Fibroblast of skin of back (primary cell): ENCODE data around the gene NOS1AP. TPM values are rescaled to one million over a fixed set of nuclear protein-coding genes. Genes with fewer than 3 reads are reported as not detected.
"Not testable (repeated sequence)": the region's sequence is repeated elsewhere in the genome, so short reads cannot be mapped to it uniquely, and the experiment has no call there.

Source experiments
- DNase-seq: peaks from one replicate; pipeline ENCODE4 v3.0.0-alpha.2; 2013
- polyA plus RNA-seq, 2 experiments: library from polyadenylated mRNA; unstranded; fragments of 120-200 nt; gene quantifications; one replicate each; pipeline ENCODE4 v1.2.1, GENCODE V29; 2013; ENCODE audit not compliant: insufficient read length in 2 of 2

NOS1AP gene
- 0.36 TPM for polyA plus RNA-seq (2013, experiment 1 of 2; ENCODE audit: insufficient read length)
- polyA plus RNA-seq (2013, experiment 2 of 2; ENCODE audit: insufficient read length), result 1.3 TPM

DNA sequence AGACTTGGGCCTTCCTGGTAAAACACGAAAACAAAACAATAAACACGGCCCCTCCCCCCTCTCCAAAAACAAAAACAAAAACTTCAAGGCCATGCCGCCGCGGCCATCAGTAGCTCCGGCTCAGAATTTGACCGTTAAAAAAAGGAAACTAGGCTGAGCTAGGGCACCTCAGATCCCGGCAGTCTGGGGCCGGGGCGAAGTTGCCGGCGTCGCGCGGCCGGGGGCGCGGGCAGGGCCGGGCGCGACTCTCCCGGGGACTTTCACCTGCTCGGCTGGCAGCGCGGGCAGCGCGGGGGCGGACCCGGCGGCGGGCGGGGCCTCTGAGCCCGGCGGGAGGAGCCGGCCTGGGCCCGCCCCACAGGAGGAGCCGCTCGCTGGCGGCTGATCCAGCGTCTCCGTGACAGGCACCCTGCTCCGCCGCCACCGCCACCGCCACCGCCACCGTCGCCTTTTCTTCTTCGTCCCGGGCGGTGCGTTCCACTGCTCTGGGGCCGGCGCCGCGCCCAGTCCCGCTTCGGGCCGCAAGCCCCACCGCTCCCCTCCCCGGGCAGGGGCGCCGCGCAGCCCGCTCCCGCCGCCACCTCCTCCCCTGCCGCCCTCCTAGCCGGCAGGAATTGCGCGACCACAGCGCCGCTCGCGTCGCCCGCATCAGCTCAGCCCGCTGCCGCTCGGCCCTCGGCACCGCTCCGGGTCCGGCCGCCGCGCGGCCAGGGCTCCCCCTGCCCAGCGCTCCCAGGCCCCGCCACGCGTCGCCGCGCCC is at the start of gene NOS1AP:
NOS1AP (plus strand) TSS at position 358 of the 760 bp plus-strand sequence. CDS start 487 bp downstream, outside the sequence.
- peak; percentile 66 for DNase-seq

DNA sequence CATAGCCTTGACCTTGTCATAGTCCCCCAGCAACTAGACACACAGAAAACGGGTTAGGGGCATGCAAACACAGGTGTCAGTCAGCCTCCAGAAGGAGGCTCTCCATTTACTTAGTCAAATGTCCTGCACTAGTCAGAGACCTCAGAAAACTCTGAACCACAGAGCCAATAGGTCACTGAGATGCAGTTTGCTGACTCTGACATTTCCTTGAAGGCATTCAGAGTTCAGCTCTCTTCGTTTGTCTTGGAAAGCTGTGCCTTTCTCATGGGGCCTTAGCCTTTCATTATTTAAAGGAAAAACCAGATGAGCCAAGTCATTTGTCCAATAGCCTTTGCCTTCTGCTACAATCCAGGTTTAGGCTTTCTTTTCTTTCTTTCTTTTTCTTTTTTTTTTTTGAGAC is 49.3 kb upstream of the NOS1AP start:
- DNase-seq, result peak; percentile 39

- no peak for DNase-seq
Measured at GRCh38 chr1:162021124-162021523, 48.4 kb upstream of the NOS1AP start.

- peak; percentile 20 for DNase-seq
Measured at GRCh38 chr1:162022626-162023025, 46.9 kb upstream of the NOS1AP start.

DNA sequence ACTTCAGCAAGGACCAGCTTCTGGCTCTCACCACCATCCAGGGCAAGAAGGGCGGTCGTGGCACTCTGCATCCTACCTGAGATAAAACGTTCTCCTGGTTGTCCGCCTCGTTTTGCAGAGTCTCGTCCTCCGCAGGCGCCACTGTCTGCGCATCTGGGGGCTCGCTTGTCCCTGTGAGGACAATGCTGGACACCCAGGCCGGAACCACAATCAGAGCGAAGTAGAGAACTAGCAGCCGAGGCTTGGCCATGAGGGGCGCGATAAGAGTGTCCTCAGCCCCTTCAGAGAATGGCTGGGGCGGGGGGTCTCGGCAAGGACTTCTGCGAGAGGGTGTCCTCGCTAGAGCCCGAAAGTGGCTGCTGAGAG is 46.3 kb upstream of the NOS1AP start:
- no peak for DNase-seq

DNA sequence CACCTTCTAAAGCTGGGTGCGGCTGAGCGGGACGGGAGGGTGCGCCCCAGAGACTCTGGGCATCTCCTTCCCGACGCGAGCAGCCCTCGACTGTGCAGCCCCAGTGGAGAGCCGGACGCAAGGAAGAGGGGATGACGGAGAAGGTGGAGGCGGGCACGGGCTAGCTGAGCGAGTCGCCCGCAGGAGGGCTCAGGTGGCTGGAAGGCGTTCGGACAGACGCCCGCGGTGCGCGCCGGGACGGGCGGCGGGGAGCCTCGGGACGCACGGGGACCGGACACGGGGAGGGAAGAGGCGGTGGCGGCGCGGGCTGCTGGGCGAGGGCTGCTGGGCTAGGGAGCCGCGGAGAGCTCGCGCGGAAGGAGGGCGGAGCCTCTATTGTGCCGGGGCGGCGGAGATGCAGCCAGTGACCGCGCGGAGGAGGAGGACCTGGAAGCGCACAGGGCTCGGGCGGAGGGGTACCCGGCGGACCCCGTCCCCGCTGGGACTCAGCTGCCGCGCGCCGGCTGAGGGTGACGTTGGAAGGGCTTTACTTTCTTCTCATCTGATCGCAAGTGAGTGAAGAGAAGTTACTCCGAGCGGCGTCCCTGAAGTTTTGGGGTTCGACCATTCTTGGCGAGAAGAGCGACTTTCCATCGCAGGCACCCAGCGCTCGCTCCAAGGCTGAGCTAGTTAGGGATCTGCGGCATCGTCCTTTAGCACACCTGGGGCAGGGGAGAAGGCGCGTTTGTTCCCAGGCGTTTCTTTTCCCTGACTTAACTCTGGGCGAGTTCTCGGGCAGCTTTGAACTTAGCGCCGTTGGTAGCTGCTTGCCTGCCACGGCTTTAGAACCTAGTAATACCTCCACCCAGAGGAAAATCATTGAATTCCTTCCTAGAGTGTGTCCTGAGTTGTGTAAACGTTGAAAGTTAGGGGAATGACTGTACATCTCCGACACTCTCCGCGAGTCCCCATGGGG is 45.7 kb upstream of the NOS1AP start, which contains the start of gene OLFML2B:
OLFML2B (minus strand) TSS at position 323 of the 955 bp plus-strand sequence. CDS start 439 bp downstream, outside the sequence.
- peak; percentile 93 for DNase-seq

DNA sequence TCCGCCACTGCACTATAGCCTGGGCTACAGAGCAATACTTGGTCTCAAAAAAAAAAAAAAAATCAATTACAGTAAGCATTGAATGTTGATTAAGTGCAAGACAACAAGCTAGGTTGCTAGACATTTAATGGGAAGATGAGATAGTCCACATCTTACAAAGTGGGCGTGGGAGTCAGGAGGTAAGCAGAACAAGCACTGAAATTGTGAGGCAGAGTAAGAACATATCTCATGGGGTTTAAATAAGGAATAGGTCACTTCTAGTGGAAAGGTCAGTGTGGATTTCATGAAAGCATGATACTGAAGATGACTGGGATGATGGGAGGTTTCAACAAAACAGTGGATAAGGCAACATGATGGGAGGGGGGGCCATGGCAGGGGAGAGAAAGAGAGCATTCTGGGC is 44.0 kb upstream of the NOS1AP start:
- DNase-seq, result no peak

DNA sequence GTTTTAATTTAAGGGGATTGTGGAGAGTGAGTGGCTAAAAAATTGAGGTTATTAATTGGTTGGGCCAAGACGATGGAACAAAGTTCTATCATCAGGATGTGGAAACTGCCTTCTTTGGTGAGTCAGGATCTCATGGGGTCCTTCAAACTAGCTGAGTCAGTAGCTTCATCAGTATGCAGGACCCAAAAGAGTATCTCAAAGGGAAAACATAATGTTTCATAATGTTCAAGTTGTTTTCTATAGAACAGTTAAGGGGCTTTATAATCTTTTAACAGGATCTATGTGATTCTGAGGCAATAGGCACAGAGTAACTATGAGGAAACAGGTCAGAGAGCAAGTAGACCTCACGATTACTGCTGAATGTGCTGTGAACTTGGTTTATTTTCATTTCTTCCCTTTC is 42.6 kb upstream of the NOS1AP start:
- DNase-seq, result no peak

DNA sequence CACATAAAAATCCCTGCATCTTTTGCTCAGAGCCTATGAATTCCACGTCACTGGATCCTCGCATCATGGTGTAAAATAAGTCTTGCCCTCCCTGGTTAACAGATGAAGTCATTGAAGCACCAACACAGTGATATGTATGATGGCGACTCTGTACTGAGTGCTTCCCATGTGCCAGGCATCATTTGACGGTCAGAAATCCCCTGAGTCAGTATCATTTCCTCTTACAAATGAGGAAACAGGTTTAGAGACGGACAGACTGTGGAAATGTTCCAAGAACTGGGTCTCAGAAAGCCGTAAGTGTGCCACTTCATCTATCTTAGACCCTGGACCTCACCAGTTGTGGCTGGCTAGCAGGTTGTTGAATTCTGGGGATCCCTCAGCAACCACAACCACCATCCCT is 40.8 kb upstream of the NOS1AP start:
- DNase-seq, result no peak

GRCh38 chr1:162029157-162029556 is 40.3 kb upstream of the NOS1AP start:
- DNase-seq, result no peak

DNA sequence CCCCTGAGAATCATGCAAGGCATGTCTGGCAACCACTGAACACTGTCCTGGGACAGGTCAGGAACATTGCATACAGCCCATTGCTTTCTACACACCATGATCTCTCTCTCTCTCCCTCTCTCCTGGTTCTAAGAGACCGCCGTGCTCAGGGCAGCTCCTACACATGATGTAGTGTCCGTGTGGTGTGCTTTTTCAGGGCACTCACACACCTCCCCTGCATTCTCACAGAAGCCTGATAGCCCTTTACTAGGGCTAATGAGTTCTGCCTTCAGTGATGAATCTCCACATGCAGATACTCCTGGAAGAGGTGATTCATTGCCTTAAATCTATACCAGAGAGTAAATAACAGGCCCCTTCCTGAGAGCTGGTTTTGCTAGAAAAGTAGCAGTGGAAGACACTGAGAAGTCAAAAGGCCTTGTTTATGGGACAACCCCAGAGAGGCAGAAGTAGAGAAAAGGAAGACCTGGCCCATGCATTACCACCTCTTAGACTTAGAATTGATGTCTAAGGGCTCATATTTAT is 38.7 kb upstream of the NOS1AP start:
- no peak for DNase-seq

GRCh38 chr1:162033428-162033827 is 36.1 kb upstream of the NOS1AP start:
- no peak for DNase-seq

DNA sequence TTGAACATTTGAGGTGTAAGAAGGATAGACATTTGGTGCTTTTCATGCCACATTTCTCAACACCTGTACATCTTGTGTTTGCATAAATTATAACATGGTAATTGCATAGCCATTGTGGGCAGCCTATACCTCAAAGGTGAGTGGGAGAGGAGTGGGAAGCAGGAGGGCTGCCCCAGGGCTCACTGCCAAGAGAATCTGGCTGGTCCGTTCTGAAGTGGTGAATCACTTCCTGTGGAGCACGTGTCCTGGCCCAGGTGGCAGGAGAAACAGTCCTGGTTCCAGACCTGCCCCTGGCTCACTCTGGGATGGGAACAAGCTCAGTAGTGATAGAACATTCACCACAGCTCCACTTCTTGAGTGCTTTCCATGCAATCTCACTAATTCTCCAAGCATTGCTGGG is 34.2 kb upstream of the NOS1AP start:
- DNase-seq, result peak; percentile 27

DNA sequence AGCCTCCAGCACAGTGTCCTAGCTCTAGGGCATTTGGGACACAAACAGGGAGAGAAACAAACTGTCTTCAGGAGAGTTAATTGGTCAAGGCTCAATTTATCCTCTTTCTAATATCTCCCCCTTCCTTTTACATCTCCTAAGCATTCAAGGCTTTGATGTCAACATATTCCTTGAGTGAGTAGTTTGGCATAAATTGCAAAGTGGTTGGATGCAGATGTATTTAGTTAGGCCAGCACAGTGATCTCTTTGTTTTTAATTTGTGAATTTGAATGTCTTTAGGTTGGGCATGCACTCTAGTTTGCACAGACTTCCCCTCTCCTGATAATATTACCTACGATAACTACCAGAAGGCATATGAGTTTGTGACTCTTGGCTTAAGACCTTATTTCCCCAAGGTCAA is 33.3 kb upstream of the NOS1AP start:
- DNase-seq, result no peak

GRCh38 chr1:162038624-162039023 is 30.9 kb upstream of the NOS1AP start:
- no peak for DNase-seq

DNA sequence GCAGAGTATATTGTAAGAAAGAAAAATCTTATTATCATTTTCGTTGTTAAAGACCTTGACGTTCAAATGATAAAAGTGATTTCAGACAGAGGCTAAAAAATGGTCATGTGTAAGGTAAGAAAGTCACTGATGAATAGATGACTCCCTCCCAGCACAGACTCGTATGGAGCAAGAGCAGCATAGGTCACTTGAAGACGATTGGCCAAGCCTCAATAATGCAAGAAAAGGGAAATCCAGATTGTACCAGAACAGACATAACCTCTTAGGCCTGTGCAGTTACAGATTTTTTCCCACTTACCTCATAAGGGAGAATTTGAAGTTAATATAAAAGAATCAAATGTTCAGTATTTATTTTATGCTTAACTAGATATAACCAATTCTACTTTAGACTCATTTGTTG is 29.5 kb upstream of the NOS1AP start:
- no peak for DNase-seq

DNA sequence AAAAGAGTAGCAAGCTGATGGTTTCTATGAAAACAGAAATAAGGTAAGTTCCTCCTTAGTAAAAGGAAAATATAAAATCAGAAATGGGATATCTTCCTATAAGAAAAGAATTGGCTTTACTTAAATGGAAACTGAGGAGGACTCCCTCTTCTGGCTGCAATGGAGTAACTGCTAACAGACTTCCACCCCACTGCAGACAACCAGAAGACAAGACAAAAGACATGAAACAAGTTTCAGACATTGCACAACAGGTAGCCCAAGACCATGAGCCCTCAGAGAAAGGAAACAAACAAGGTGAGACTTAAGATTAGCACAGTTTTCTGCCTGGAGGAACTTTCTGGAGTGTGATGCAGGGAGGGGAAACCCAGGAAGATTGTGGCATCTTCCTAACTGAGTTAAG is 28.8 kb upstream of the NOS1AP start:
- peak; percentile 37 for DNase-seq

- no peak for DNase-seq
Measured at GRCh38 chr1:162042361-162042760, 27.1 kb upstream of the NOS1AP start.

GRCh38 chr1:162046921-162047320 is 22.6 kb upstream of the NOS1AP start:
- DNase-seq, result no peak

- DNase-seq, result not testable (repeated sequence)
Measured at GRCh38 chr1:162053949-162054348, 15.5 kb upstream of the NOS1AP start.

- peak; percentile 91 for DNase-seq
Measured at GRCh38 chr1:162055062-162055461, 14.4 kb upstream of the NOS1AP start.

- peak; percentile 73 for DNase-seq
Measured at GRCh38 chr1:162056043-162056442, 13.4 kb upstream of the NOS1AP start.

DNA sequence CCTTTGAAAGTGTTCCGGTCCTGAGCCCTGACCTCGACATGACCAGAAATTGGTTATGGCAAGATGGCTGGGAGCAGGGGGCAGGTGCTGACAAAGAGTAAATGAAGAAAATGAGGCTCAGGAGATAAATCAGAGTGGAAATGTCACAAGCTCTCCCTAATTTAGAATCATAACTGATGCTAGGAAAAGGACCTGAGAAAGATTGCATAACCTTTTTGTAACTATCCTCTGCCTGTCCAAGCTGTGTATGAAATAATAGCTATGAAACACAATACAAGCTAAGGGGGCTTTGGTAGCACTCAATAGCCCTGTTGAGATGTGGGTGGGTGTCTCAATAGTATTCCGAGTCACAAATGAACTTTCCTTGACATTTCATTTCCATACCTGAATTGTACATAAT is 12.9 kb upstream of the NOS1AP start:
- no peak for DNase-seq
